Astrocyte of the cerebellum (primary cell): Measurements from ENCODE around the gene MINK1.

Experiments used
- DNase-seq: peaks from one replicate; pipeline ENCODE4 v3.0.0-alpha.2; 2011; ENCODE audit warnings: low read depth
- H3K4me3 ChIP-seq: 2 replicates; pipeline ENCODE4 v1.5.1; 2011; ENCODE audit warnings: mild to moderate bottlenecking, low read depth, low read length, moderate library complexity
- in situ Hi-C: cut with HindIII; loops from 2 replicates; pipeline ENCODE4 v1.10.0; 2017; ENCODE audit warnings: low sequenced_read_pairs
- TF ChIP-seq, protein P1 (sequence below): IDR thresholded peaks from 2 replicates; pipeline ENCODE4 v1.5.1; 2012; ENCODE audit warnings: low read length, low read depth, moderate library complexity, mild to moderate bottlenecking; ENCODE audit errors: missing control alignments

MINK1 gene

DNA sequence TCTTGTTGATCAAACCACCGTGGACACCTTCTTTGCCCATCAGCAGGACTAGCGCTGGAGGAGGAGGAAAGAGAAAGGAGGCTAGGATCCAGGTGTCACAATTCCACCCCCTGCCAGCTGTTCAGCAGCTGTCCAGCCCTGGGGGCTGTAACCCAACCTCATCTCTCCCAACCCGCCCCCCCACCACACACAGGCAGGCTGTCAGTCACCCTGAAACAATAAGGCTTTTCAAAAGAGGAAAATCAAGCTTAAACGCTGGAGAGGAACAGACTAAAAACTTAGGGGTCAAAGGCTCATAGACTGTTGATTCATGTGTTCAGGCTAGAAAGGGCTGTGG lies 112.8 kb downstream of the MINK1 start:
- in situ Hi-C loops, result no loop called here
- H3K4me3 ChIP-seq, result peak overlapping the region; percentile 97
- TF ChIP-seq, protein P1, sequence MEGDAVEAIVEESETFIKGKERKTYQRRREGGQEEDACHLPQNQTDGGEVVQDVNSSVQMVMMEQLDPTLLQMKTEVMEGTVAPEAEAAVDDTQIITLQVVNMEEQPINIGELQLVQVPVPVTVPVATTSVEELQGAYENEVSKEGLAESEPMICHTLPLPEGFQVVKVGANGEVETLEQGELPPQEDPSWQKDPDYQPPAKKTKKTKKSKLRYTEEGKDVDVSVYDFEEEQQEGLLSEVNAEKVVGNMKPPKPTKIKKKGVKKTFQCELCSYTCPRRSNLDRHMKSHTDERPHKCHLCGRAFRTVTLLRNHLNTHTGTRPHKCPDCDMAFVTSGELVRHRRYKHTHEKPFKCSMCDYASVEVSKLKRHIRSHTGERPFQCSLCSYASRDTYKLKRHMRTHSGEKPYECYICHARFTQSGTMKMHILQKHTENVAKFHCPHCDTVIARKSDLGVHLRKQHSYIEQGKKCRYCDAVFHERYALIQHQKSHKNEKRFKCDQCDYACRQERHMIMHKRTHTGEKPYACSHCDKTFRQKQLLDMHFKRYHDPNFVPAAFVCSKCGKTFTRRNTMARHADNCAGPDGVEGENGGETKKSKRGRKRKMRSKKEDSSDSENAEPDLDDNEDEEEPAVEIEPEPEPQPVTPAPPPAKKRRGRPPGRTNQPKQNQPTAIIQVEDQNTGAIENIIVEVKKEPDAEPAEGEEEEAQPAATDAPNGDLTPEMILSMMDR, result no peak
- no peak for DNase-seq

GRCh38 chr17:4946312-4946976 lies 113.3 kb downstream of the MINK1 start:
- in situ Hi-C loops, result no loop called here
- TF ChIP-seq, protein P1, result no peak
- DNase-seq, result no peak
- H3K4me3 ChIP-seq, result peak overlapping the region; percentile 97

GRCh38 chr17:4947010-4947410 lies 113.9 kb downstream of the MINK1 start:
- peak overlapping the region; percentile 97 for H3K4me3 ChIP-seq
- TF ChIP-seq, protein P1, result no peak
- in situ Hi-C loops, result no loop called here
- no peak for DNase-seq
